Fibroblast of lung (primary cell): ENCODE measurements around the gene DTX4. TPM values are rescaled to one million over a fixed set of nuclear protein-coding genes. Genes with fewer than 3 reads are reported as not detected.

ENCODE experiments used
- DNase-seq, 2 donors: peaks; one replicate each; pipeline versions ENCODE4 v3.0.0 to v3.0.0-alpha.2; 2010; ENCODE audit warnings: low read depth in 2 of 2
- H2AFZ ChIP-seq: 2 replicates; pipeline ENCODE4 v1.5.1; 2012; ENCODE audit warnings: low read length, control low read depth, inconsistent platforms
- H3K27ac ChIP-seq: 2 replicates; pipeline ENCODE4 v1.5.1; 2011; ENCODE audit warnings: low read length, control low read depth; ENCODE audit not compliant: insufficient read depth
- H3K27me3 ChIP-seq: 2 replicates; pipeline ENCODE4 v1.5.1; 2011; ENCODE audit warnings: mild to moderate bottlenecking, low read length; ENCODE audit not compliant: control insufficient read depth, insufficient read depth
- H3K36me3 ChIP-seq: 2 replicates; pipeline ENCODE4 v1.5.1; 2011; ENCODE audit warnings: low read length; ENCODE audit not compliant: control insufficient read depth, insufficient read depth
- H3K4me1 ChIP-seq: 2 replicates; pipeline ENCODE4 v1.5.1; 2011; ENCODE audit warnings: low read length; ENCODE audit not compliant: control insufficient read depth, insufficient read depth; ENCODE audit errors: extremely low read depth
- H3K4me2 ChIP-seq: 2 replicates; pipeline ENCODE4 v1.5.1; 2011; ENCODE audit warnings: low read length, control low read depth; ENCODE audit not compliant: insufficient read depth; ENCODE audit errors: extremely low read depth
- H3K4me3 ChIP-seq, 4 experiments: fragments of 200-600 bp in 1 of 4; sonication (generic) in 1 of 4; replicated peaks in 1 of 4; 2 replicates each; pipeline ENCODE4 v1.5.1; 2011 to 2016; ENCODE audit warnings: low read length in 4 of 4, low read depth in 3 of 4, mild to moderate bottlenecking in 3 of 4, control low read depth in 2 of 4, inconsistent platforms in 1 of 4, mixed read lengths in 1 of 4; ENCODE audit not compliant: insufficient read depth in 1 of 4; ENCODE audit errors: control extremely low read depth in 1 of 4
- H3K79me2 ChIP-seq: 2 replicates; pipeline ENCODE4 v1.5.1; 2012; ENCODE audit warnings: mild to moderate bottlenecking, low read length, inconsistent platforms; ENCODE audit not compliant: control insufficient read depth, insufficient read depth
- H3K9ac ChIP-seq: 2 replicates; pipeline ENCODE4 v1.5.1; 2011; ENCODE audit warnings: mild to moderate bottlenecking, low read length, control low read depth; ENCODE audit not compliant: insufficient read depth
- H3K9me3 ChIP-seq: 2 replicates; pipeline ENCODE4 v1.5.1; 2012; ENCODE audit warnings: low read depth, low read length; ENCODE audit not compliant: control insufficient read depth, insufficient read depth
- H4K20me1 ChIP-seq: 2 replicates; pipeline ENCODE4 v1.5.1; 2011; ENCODE audit warnings: low read length; ENCODE audit not compliant: control insufficient read depth, insufficient read depth; ENCODE audit errors: extremely low read depth
- CTCF ChIP-seq, 2 donors: IDR thresholded peaks in 1 of 2; conservative IDR thresholded peaks in 1 of 2; 1 replicate in 1 of 2; 2 replicates in 1 of 2; pipeline ENCODE4 v1.5.1; 2011 to 2012; ENCODE audit warnings: low read length in 2 of 2, control low read depth in 1 of 2, inconsistent platforms in 1 of 2, low read depth in 1 of 2, mild to moderate bottlenecking in 1 of 2
- EZH2 ChIP-seq: IDR thresholded peaks from 2 replicates; pipeline ENCODE4 v1.5.1; 2012; ENCODE audit warnings: low read length, control low read depth, mild to moderate bottlenecking; ENCODE audit errors: missing control alignments
- polyA plus RNA-seq, 2 donors: library from polyadenylated mRNA; depleted of rRNA in 1 of 2; stranded (reverse) in 1 of 2; unstranded in 1 of 2; fragments of >200 nt; gene quantifications; 2 replicates each; pipeline ENCODE4 v1.2.1, GENCODE V29; 2011 to 2012; ENCODE audit warnings: missing spikeins in 1 of 2
- total RNA-seq: library from RNA; depleted of rRNA; stranded (reverse); fragments of >200 nt; gene quantifications from 2 replicates; pipeline ENCODE4 v1.2.1, GENCODE V29; 2014

Gene DTX4
- total and polyA plus RNA-seq, 2 donors (not counting 1 experiment from before 2014, with no cell fraction given) = 1.2 to 4.8 TPM

GRCh38 chr11:59212744-59213631 is 41.1 kb downstream of the DTX4 start, which contains the start of gene MPEG1:
Gene MPEG1, minus strand, starts transcription at chr11:59212927. Its CDS starts 62 bp downstream, at chr11:59212865.
- Histone ChIP-seq H3K79me2 (no peaks in the 10 kb centered on the region), H2AFZ (no peak within 1 kb of the TSS), H3K9me3 (no peaks in the 10 kb centered on the region), H3K9ac (no peak within 1 kb of the TSS), H3K27ac (no peak within 1 kb of the TSS), H4K20me1 (no peaks in the 10 kb centered on the region), H3K27me3 (peaks cover 2% of the 10 kb centered on the region), H3K4me1 (peaks cover 7% of the 10 kb centered on the region), H3K4me2 (no peak within 1 kb of the TSS), H3K36me3 (no peaks in the 10 kb centered on the region), H3K4me3 (no peak within 1 kb of the TSS)
- TF ChIP-seq CTCF (conservative IDR thresholded peaks at IDR 0.05 in 1 of 2, IDR thresholded peaks at IDR 0.05 in 1 of 2; ENCODE audit: low read depth in 1 of 2, low read length in 2 of 2) = no peak
- no peak for TF ChIP-seq EZH2
- no peak for DNase-seq

GRCh38 chr11:59214141-59214893 is 42.4 kb downstream of the DTX4 start:
- Histone ChIP-seq H3K79me2 (no peaks in the 10 kb centered on the region), H3K4me1 (peaks cover 4% of the 10 kb centered on the region), H4K20me1 (no peaks in the 10 kb centered on the region), H2AFZ (no peak overlapping the region), H3K9me3 (no peaks in the 10 kb centered on the region), H3K9ac (no peak overlapping the region), H3K36me3 (no peaks in the 10 kb centered on the region), H3K4me2 (no peak overlapping the region), H3K27ac (no peak overlapping the region), H3K27me3 (peaks cover 2% of the 10 kb centered on the region), H3K4me3 (no peak overlapping the region)
- TF ChIP-seq EZH2 (no peak), CTCF (conservative IDR thresholded peaks at IDR 0.05 in 1 of 2, IDR thresholded peaks at IDR 0.05 in 1 of 2; ENCODE audit: low read depth in 1 of 2, low read length in 2 of 2) (no peak)
- DNase-seq = no peak
